WTC11 (cell line): ENCODE measurements around the gene CD69. TPM values are rescaled to one million over a fixed set of nuclear protein-coding genes. Genes with fewer than 3 reads are reported as not detected.
A peak's percentile ranks its signal among the peaks of the same experiment; 100 is the strongest.

Source experiments
- ATAC-seq: fragments of 200-7000 bp; cut with Tn5 transposase; 2 replicates; pipeline ENCODE4 v1.10.0; 2021; ENCODE audit warnings: mild to moderate bottlenecking, moderate library complexity
- CTCF ChIA-PET: fragments of 300-600 bp; sonication (Branson Sonifier 250); formaldehyde crosslinking; loops from one replicate; lab custom pipeline; 2021; ENCODE audit warnings: antibody characterized with exemption; lab: Charles Lee
- POLR2A ChIA-PET: fragments of 350-600 bp; sonication (Branson Sonifier 250); formaldehyde crosslinking; loops from one replicate; lab custom pipeline; 2021; ENCODE audit warnings: antibody characterized with exemption; lab: Charles Lee
- DNase-seq: peaks from one replicate; pipeline ENCODE4 v3.0.0; 2021; ENCODE audit warnings: low spot score
- H3K27ac Mint-ChIP-seq: 2 replicates; pipeline ENCODE4 v1.8.0; 2021; ENCODE audit warnings: mixed read lengths
- H3K27me3 Mint-ChIP-seq: 2 replicates; pipeline ENCODE4 v1.8.0; 2021; ENCODE audit warnings: low read depth, mild to moderate bottlenecking, moderate library complexity, mixed read lengths
- H3K36me3 Mint-ChIP-seq: 2 replicates; pipeline ENCODE4 v1.8.0; 2021; ENCODE audit warnings: mixed read lengths
- H3K4me1 Mint-ChIP-seq: 2 replicates; pipeline ENCODE4 v1.8.0; 2022; ENCODE audit warnings: mixed read lengths
- H3K4me3 Mint-ChIP-seq: 2 replicates; pipeline ENCODE4 v1.8.0; 2021; ENCODE audit warnings: mild to moderate bottlenecking, moderate library complexity, mixed read lengths
- H3K9me3 Mint-ChIP-seq: 2 replicates; pipeline ENCODE4 v1.8.0; 2021; ENCODE audit warnings: mixed read lengths
- AR ChIP-seq: fragments of 250-450 bp; sonication (Bioruptor Pico); IDR thresholded peaks from 2 replicates; pipeline ENCODE4 v1.9.0; 2021; ENCODE audit warnings: mild to moderate bottlenecking
- ATF3 ChIP-seq: sonication (generic); formaldehyde crosslinking; conservative IDR thresholded peaks from 2 replicates; pipeline ENCODE4 v1.8.1; 2022; ENCODE audit warnings: mild to moderate bottlenecking, missing genetic modification reagents
- ELF4 ChIP-seq: sonication (generic); formaldehyde crosslinking; IDR thresholded peaks from 2 replicates; pipeline ENCODE4 v1.8.1; 2022; ENCODE audit warnings: low read depth, mild to moderate bottlenecking, moderate library complexity, missing genetic modification reagents
- IRF1 ChIP-seq: sonication (generic); formaldehyde crosslinking; IDR thresholded peaks from 2 replicates; pipeline ENCODE4 v1.8.0; 2023; ENCODE audit warnings: missing genetic modification reagents
- JUN ChIP-seq: sonication (generic); formaldehyde crosslinking; IDR thresholded peaks from 2 replicates; pipeline ENCODE4 v1.8.0; 2023; ENCODE audit warnings: mild to moderate bottlenecking, missing genetic modification reagents
- MXD4 ChIP-seq: fragments of 250-450 bp; sonication (Bioruptor Pico); IDR thresholded peaks from 2 replicates; pipeline ENCODE4 v1.8.0; 2021; ENCODE audit warnings: mild to moderate bottlenecking, moderate library complexity, borderline replicate concordance
- NFYB ChIP-seq: sonication (generic); formaldehyde crosslinking; conservative IDR thresholded peaks from 2 replicates; pipeline ENCODE4 v1.8.0; 2022; ENCODE audit warnings: low read depth, missing genetic modification reagents
- TP53 ChIP-seq: sonication (generic); formaldehyde crosslinking; IDR thresholded peaks from 2 replicates; pipeline ENCODE4 v1.8.1; 2023; ENCODE audit warnings: mild to moderate bottlenecking, missing genetic modification reagents
- USF2 ChIP-seq: sonication (generic); formaldehyde crosslinking; IDR thresholded peaks from 2 replicates; pipeline ENCODE4 v1.8.1; 2023; ENCODE audit warnings: mild to moderate bottlenecking, missing genetic modification reagents, moderate library complexity
- ZBTB21 ChIP-seq: sonication (generic); formaldehyde crosslinking; IDR thresholded peaks from 2 replicates; pipeline ENCODE4 v1.8.1; 2023; ENCODE audit warnings: mild to moderate bottlenecking, missing genetic modification reagents, borderline replicate concordance
- ZMAT4 ChIP-seq: fragments of 250-450 bp; sonication (Bioruptor Pico); IDR thresholded peaks from 2 replicates; pipeline ENCODE4 v1.9.0; 2021; ENCODE audit warnings: mild to moderate bottlenecking
- ZNF281 ChIP-seq: sonication (generic); formaldehyde crosslinking; IDR thresholded peaks from 2 replicates; pipeline ENCODE4 v1.8.0; 2023; ENCODE audit warnings: mild to moderate bottlenecking, missing genetic modification reagents
- ZNF396 ChIP-seq: fragments of 250-450 bp; sonication (Bioruptor Pico); IDR thresholded peaks from 2 replicates; pipeline ENCODE4 v1.8.0; 2021; ENCODE audit warnings: mild to moderate bottlenecking, moderate library complexity, borderline replicate concordance
- ZNF671 ChIP-seq: fragments of 250-450 bp; sonication (Bioruptor Pico); IDR thresholded peaks from 2 replicates; pipeline ENCODE4 v1.8.0; 2021; ENCODE audit warnings: mild to moderate bottlenecking
- total RNA-seq: library from RNA; stranded (reverse); gene quantifications from 3 replicates; pipeline ENCODE4 v1.2.3, GENCODE V29; 2021

CD69 gene
- total RNA-seq, 1 experiment from 2014 or later: 0.42 TPM

GRCh38 chr12:9792961-9793617, 32.4 kb upstream of the CD69 start (continued):
- no peak for TF ChIP-seq ZMAT4 (CRISPR knock-in tag)
- no peak for TF ChIP-seq IRF1 (CRISPR knock-in tag)
- no peak for TF ChIP-seq ZNF671 (CRISPR knock-in tag)

GRCh38 chr12:9792185-9792900, 31.6 kb upstream of the CD69 start:
- DNase-seq: no peak
- CTCF ChIA-PET: interaction anchor here (1.7 kb wide), 1 partner anchor 41 kb away, joined by 8 read pairs; no protein-coding TSS in a partner anchor
- no peak overlapping the region for H3K27ac Mint-ChIP-seq
- H3K27me3 Mint-ChIP-seq: no peaks in the 10 kb centered on the region
- POLR2A ChIA-PET: no interaction called here
- no peak for ATAC-seq
- H3K4me1 Mint-ChIP-seq: peaks cover 38% of the 10 kb centered on the region
- H3K4me3 Mint-ChIP-seq: no peak overlapping the region
- H3K9me3 Mint-ChIP-seq: peaks cover 15% of the 10 kb centered on the region
- peaks cover 14% of the 10 kb centered on the region for H3K36me3 Mint-ChIP-seq
- TF ChIP-seq ELF4 (no peak), TP53 (no peak), ZBTB21 (CRISPR knock-in tag) (no peak), AR (no peak), JUN (CRISPR knock-in tag) (no peak), ZNF281 (CRISPR knock-in tag) (no peak), NFYB (no peak)

GRCh38 chr12:9786726-9787717, 26.3 kb upstream of the CD69 start:
- Mint-ChIP-seq H3K9me3 (peaks cover 19% of the 10 kb centered on the region), H3K27me3 (no peaks in the 10 kb centered on the region), H3K4me3 (peak overlapping the region; percentile 47; the same call in 1 of the 2 replicates), H3K27ac (peak overlapping the region; percentile 97), H3K4me1 (peaks cover 56% of the 10 kb centered on the region), H3K36me3 (peaks cover 14% of the 10 kb centered on the region)
- TF ChIP-seq ATF3 (CRISPR knock-in tag) (no peak), ZNF396 (CRISPR knock-in tag) (no peak), USF2 (CRISPR knock-in tag) (no peak), MXD4 (no peak), TP53 (no peak), AR (no peak)
- ChIA-PET POLR2A (interaction anchor here (0.6 kb wide), 1 partner anchor 1142 kb away, joined by 3 read pairs; no protein-coding TSS in a partner anchor), CTCF (interaction anchor here (1.0 kb wide), 1 partner anchor 37 kb away, joined by 3 read pairs; no protein-coding TSS in a partner anchor)
- DNase-seq (no peak), ATAC-seq (peak; percentile 10; the same call in 1 of the 2 replicates)
